Measurements from ENCODE around the gene INTS15.

INTS15 gene

GRCh38 chr7:6642239-6642839 lies 52.5 kb downstream of the INTS15 start:
- no peak for DNase-seq (ENCODE audit: low read depth in 2 of 2)

DNA sequence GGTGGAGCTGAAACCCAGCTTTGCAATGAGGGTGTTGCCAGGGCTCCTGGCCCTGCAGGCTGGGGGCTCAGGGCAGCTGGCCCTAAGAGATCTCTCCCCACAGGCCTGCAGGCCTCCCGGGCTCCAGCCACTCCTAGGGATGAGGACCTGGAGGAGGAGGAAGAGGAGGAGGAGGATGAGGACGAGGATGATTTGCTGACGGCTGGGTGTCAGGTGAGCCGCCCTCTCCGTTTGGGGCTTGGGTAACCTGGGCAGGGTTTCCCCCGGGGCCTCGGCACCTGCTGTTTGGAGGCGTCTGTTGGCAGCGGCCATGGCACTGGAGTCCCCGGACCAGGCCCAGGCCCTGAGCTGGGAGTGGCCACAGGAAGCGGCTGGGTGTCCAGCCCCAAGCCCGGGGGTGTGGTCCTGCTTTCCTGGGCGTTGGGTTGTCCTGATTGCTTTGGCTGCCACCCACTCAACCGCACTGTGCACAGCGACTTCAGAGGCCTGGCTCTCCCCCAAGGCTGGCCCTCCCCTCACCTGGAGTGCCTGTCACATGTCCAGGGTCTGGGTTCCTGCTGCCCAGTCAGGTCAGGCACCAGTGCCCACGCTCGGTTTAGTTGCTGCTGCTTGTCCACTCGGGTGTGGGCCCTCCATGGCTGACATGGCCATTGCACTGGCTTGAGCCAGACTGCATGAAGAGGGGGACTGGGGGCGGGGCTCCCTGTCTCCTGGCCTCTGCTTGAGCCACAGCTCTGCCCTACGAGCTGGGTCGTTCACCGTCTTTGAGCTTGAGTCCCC lies 53.2 kb downstream of the INTS15 start:
- DNase-seq (ENCODE audit: low read depth in 2 of 2) = no peak

DNA sequence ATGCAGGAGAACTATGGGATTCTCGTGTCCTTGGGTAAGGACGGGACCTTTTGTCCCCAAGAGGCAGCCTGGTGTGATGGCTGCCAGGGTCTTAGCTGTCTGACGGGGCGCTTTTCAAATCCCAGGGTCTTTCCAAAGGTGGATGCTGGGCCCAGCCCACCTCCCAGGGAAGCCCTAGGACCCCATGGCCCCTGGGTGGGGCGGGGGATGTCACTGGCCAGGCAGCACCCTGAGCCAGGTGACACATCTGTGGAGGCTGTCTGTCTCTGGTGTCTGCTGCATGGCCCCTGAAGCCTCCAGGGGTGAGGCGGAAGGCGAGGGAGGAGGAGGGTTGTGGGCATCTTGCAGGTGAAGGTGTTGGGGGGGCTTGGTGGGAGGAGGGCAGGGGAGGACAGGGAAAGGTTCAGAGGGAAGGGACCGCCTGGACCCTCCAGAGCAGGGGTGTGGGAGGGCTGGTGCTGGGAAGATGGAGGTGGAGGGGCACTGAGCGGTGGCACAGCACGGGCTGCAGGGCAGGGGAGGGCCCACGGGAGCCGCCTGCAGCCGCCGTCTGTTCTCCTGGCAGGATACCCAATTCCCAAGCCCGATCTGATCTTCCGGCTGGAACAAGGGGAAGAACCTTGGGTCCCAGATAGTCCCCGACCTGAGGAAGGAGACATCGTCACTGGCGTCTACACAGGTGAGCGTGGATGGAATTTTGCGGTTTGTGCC lies 54.2 kb downstream of the INTS15 start:
- no peak for DNase-seq (ENCODE audit: low read depth in 2 of 2)

- no peak for DNase-seq (ENCODE audit: low read depth in 2 of 2)
These were observed 54.9 kb downstream of the INTS15 start for GRCh38 chr7:6644728-6645127.

- DNase-seq (ENCODE audit: low read depth in 2 of 2) = no peak
These were observed 56.6 kb downstream of the INTS15 start for GRCh38 chr7:6646465-6646864.

- DNase-seq (ENCODE audit: low read depth in 2 of 2) = no peak
These were observed 57.3 kb downstream of the INTS15 start for GRCh38 chr7:6647080-6647479.

- DNase-seq (ENCODE audit: low read depth in 2 of 2) = no peak
These were observed 57.7 kb downstream of the INTS15 start for GRCh38 chr7:6647541-6647940.

- no peak for DNase-seq (ENCODE audit: low read depth in 2 of 2)
These were observed 58.4 kb downstream of the INTS15 start for GRCh38 chr7:6648066-6648814.

DNA sequence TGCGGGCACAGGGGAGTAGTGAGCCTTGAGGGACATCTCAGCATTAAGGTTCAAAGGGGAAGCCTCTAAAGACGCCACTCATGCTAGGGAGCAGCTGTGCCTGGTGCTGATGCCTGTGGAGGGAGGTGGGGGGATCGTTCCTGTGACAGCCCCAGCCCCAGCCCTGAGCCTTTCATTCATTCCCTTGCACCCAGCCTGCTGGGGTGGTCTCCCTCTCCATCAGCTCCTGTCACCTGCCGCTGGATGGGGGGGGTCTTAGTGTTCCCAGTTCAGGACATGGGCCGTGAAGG lies 58.9 kb downstream of the INTS15 start:
- no peak for DNase-seq (ENCODE audit: low read depth in 2 of 2)

DNA sequence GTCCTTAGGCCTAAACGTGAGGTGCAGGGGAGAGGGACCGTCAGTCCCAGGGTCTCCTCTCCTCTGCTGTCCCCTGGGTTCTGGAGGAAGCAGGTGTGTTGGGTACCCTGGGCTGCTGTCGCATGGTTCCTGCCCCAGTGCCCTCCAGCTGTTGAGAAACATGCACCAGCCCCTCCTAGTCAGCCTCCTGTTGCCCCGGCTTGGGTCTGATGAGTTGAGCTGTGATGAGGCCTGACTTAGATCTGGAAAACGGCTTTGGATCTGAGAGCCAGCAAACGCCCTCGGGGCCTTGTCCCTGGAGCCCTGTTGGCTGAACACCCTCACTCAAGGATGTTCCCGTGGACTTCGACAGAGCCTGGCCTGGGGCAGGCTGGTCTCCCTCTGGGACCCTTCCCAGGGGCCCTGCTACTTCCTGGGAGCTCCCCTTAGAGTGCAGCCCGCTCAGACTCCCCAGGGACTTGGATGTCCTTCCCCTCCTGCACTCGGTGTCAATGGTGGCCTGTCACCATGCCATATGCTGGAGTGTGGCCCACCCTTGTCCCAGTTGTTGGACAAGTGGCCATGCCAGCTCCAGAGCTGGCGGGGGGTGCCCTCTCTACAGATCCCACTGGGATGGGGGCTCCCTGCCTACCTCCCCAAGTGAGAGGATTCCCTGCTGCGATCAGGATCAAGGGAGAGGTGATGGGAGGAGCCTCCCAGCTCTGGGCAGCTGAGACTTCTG lies 59.6 kb downstream of the INTS15 start:
- no peak for DNase-seq (ENCODE audit: low read depth in 2 of 2)

GRCh38 chr7:6650086-6650485 lies 60.3 kb downstream of the INTS15 start:
- no peak for DNase-seq (ENCODE audit: low read depth in 2 of 2)

DNA sequence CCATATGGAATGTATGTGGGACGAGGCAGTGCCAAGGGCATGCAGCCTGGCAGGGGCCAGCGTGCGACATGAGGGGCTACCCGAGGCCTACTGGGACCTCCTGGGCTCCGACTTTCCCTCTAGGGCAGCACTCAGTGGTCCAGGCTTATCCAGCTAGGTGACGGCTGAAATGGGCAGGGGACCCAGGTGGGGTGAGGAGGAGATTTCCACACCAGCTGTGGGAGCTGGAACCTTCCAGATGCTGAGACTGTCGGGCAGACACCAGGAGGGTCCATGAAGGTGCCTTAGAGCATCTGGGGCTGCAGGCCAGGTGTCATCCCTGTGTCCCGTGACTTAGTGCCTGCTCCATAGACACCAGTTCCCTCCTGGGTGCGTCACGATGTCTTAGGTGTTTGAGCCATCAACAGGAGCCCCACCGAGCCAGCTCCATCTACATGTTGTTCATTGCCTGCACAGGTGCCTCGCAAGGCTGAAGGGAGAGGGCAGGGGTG lies 60.7 kb downstream of the INTS15 start:
- DNase-seq (ENCODE audit: low read depth in 2 of 2) = no peak

DNA sequence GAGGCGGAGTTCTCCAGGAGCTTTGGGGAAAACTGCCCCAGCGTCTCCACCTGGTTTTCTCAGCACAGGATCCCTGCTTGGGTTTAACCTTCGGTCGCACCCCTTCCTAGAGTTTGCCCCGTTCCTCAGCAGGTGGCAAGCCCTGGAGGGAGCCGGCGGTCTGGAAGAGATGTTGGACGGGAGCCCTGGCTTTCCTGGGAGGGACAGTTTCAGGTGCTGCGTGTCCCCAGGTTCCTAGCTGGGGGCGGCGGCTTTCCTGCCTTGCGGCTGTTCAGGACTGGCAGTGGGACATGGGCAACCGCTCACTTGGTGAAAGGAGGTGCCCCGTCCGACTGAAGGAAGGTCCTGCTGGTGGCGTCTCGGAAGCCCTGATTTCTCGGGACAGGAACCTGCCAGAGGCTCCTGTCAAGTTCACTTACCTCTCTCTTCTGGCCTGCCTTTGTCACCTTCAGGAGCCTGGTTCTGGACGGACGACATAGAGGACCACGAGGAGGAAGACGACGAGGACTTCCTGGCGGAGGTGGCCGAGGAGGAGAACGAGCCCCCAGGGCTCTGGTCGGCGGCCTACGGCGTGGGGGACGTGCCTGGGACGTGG lies 62.1 kb downstream of the INTS15 start:
- no peak for DNase-seq (ENCODE audit: low read depth in 2 of 2)

GRCh38 chr7:6652446-6653011 lies 62.7 kb downstream of the INTS15 start:
- no peak for DNase-seq (ENCODE audit: low read depth in 2 of 2)

GRCh38 chr7:6653071-6654003 lies 63.5 kb downstream of the INTS15 start:
- DNase-seq (ENCODE audit: low read depth in 2 of 2) = no peak

DNA sequence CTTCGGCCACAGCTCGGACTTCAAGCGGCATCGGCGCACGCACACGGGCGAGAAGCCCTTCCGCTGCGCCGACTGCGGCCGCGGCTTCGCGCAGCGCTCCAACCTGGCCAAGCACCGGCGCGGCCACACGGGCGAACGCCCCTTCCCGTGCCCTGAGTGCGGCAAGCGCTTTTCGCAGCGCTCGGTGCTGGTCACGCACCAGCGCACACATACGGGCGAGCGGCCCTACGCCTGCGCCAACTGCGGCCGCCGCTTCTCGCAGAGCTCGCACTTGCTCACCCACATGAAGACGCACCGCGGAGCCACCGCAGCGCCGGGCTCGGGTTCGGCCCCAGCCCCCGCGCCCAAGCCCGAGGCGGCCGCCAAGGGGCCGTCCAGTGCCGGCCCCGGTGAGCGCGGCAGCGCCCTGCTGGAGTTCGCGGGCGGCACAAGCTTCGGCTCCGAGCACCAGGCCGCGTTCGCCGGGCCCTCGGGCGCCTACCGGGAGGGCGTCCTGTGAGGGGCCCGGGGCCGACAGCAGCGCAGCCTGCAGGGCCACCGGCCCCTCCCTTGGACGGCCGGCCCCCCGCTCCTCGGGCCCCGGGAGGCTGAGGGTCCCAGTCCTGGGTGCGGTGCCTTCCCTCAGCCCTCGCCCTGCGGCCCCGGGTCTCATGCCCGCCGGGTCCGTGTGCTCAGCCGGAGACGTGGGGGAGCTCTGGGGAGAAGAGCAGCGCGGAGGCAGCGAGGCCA lies 64.5 kb downstream of the INTS15 start:
- DNase-seq (ENCODE audit: low read depth in 2 of 2) = no peak

- DNase-seq (ENCODE audit: low read depth in 2 of 2) = no peak
These were observed 65.2 kb downstream of the INTS15 start for GRCh38 chr7:6654842-6655610.

- no peak for DNase-seq (ENCODE audit: low read depth in 2 of 2)
These were observed 66.0 kb downstream of the INTS15 start for GRCh38 chr7:6655636-6656385.

All from activated CD8-positive, alpha-beta memory T cell treated with anti-CD3 and anti-CD28 coated beads for 4 hours (primary cell).